H9 (cell line): ENCODE data around the gene UTP14A. TPM values are rescaled to one million over a fixed set of nuclear protein-coding genes. Genes with fewer than 3 reads are reported as not detected.

Source experiments
- DNase-seq: peaks from one replicate; pipeline ENCODE4 v3.0.0-alpha.2; 2017
- H2AFZ ChIP-seq: one replicate; pipeline ENCODE4 v1.6.1; 2013; ENCODE audit warnings: mild to moderate bottlenecking, low read length, control low read depth, moderate library complexity
- H2AK5ac ChIP-seq: 2 replicates; pipeline ENCODE4 v1.6.1; 2013; ENCODE audit warnings: low read length, control low read depth, mixed read lengths; ENCODE audit not compliant: insufficient read length
- H2BK120ac ChIP-seq: one replicate; pipeline ENCODE4 v1.6.1; 2013; ENCODE audit warnings: low read depth, mild to moderate bottlenecking, low read length, control low read depth, inconsistent platforms; ENCODE audit not compliant: poor library complexity, severe bottlenecking
- H2BK12ac ChIP-seq: 2 replicates; pipeline ENCODE4 v1.6.1; 2013; ENCODE audit warnings: low read length, control low read depth, mixed read lengths, low read depth; ENCODE audit not compliant: insufficient read length
- H2BK15ac ChIP-seq: 2 replicates; pipeline ENCODE4 v1.6.1; 2013; ENCODE audit warnings: low read depth, low read length, control low read depth
- H2BK20ac ChIP-seq: one replicate; pipeline ENCODE4 v1.6.1; 2013; ENCODE audit warnings: low read depth, mild to moderate bottlenecking, low read length, control low read depth, inconsistent platforms; ENCODE audit not compliant: poor library complexity, severe bottlenecking
- H2BK5ac ChIP-seq: 2 replicates; pipeline ENCODE4 v1.6.1; 2013; ENCODE audit warnings: low read length, control low read depth, mixed read lengths; ENCODE audit not compliant: insufficient read length
- H3K14ac ChIP-seq: 2 replicates; pipeline ENCODE4 v1.6.1; 2013; ENCODE audit warnings: low read length, control low read depth; ENCODE audit not compliant: insufficient read depth
- H3K18ac ChIP-seq: 2 replicates; pipeline ENCODE4 v1.6.1; 2013; ENCODE audit warnings: low read depth, mild to moderate bottlenecking, mixed read lengths, low read length, control low read depth; ENCODE audit not compliant: insufficient read length
- H3K23ac ChIP-seq: 2 replicates; pipeline ENCODE4 v1.6.1; 2013; ENCODE audit warnings: low read length, control low read depth, mixed read lengths, low read depth; ENCODE audit not compliant: insufficient read length
- H3K23me2 ChIP-seq: 2 replicates; pipeline ENCODE4 v1.6.1; 2013; ENCODE audit warnings: low read depth, mild to moderate bottlenecking, mixed read lengths, low read length, control low read depth; ENCODE audit not compliant: insufficient read length, poor library complexity, severe bottlenecking
- H3K27ac ChIP-seq: 2 replicates; pipeline ENCODE4 v1.5.1; 2013; ENCODE audit warnings: low read length, control low read depth, mixed read lengths, low read depth; ENCODE audit not compliant: insufficient read length
- H3K27me3 ChIP-seq: 2 replicates; pipeline ENCODE4 v1.6.1; 2013; ENCODE audit warnings: low read length, control low read depth, inconsistent platforms; ENCODE audit not compliant: insufficient read depth
- H3K4ac ChIP-seq: 2 replicates; pipeline ENCODE4 v1.6.1; 2013; ENCODE audit warnings: low read depth, mild to moderate bottlenecking, control low read depth, inconsistent platforms, low read length, moderate library complexity
- H3K4me1 ChIP-seq: 2 replicates; pipeline ENCODE4 v1.6.1; 2013; ENCODE audit warnings: low read length, control low read depth, inconsistent platforms; ENCODE audit not compliant: insufficient read depth
- H3K4me2 ChIP-seq: 2 replicates; pipeline ENCODE4 v1.6.1; 2013; ENCODE audit warnings: low read length, control low read depth, mixed read lengths; ENCODE audit not compliant: insufficient read length, insufficient read depth
- H3K56ac ChIP-seq: 2 replicates; pipeline ENCODE4 v1.6.1; 2013; ENCODE audit warnings: low read depth, mild to moderate bottlenecking, mixed read lengths, low read length, control low read depth; ENCODE audit not compliant: insufficient read length
- H3K79me1 ChIP-seq: 2 replicates; pipeline ENCODE4 v1.6.1; 2013; ENCODE audit warnings: low read depth, mild to moderate bottlenecking, moderate library complexity, low read length, control low read depth, inconsistent platforms; ENCODE audit not compliant: insufficient read depth, poor library complexity, severe bottlenecking
- H3K79me2 ChIP-seq: 2 replicates; pipeline ENCODE4 v1.6.1; 2013; ENCODE audit warnings: low read length, control low read depth, inconsistent platforms; ENCODE audit not compliant: insufficient read depth
- H3K9ac ChIP-seq: 2 replicates; pipeline ENCODE4 v1.6.1; 2013; ENCODE audit warnings: low read length, control low read depth, mixed read lengths; ENCODE audit not compliant: insufficient read length; ENCODE audit errors: extremely low read depth
- H3K9me3 ChIP-seq: one replicate; pipeline ENCODE4 v1.6.1; 2013; ENCODE audit warnings: low read depth, low read length, inconsistent platforms; ENCODE audit not compliant: control insufficient read depth
- H3T11ph ChIP-seq: one replicate; pipeline ENCODE4 v1.6.1; 2013; ENCODE audit warnings: mild to moderate bottlenecking, low read length, control low read depth, inconsistent platforms
- H4K20me1 ChIP-seq: one replicate; pipeline ENCODE4 v1.6.1; 2013; ENCODE audit not compliant: control insufficient read depth, insufficient read length, insufficient read depth
- H4K5ac ChIP-seq: 2 replicates; pipeline ENCODE4 v1.6.1; 2013; ENCODE audit warnings: low read depth, mild to moderate bottlenecking, mixed read lengths, low read length, control low read depth; ENCODE audit not compliant: insufficient read length
- H4K8ac ChIP-seq: replicated peaks from 2 replicates; pipeline ENCODE4 v1.6.1; 2013; ENCODE audit warnings: low read length, control low read depth, mixed read lengths, low read depth; ENCODE audit not compliant: insufficient read length
- H4K91ac ChIP-seq: 2 replicates; pipeline ENCODE4 v1.6.1; 2013; ENCODE audit warnings: low read depth, mild to moderate bottlenecking, moderate library complexity, mixed read lengths, low read length, control low read depth; ENCODE audit not compliant: insufficient read length
- H3K27ac Mint-ChIP-seq, 3 experiments: 2 replicates in 2 of 3; 3 replicates in 1 of 3; pipeline ENCODE4 v1.8.0; 2020 to 2021; ENCODE audit warnings: mixed read lengths in 3 of 3, mild to moderate bottlenecking in 1 of 3, moderate library complexity in 1 of 3
- H3K27me3 Mint-ChIP-seq: 2 replicates; pipeline ENCODE4 v1.8.0; 2021; ENCODE audit warnings: low read depth, mild to moderate bottlenecking, moderate library complexity, mixed read lengths
- H3K36me3 Mint-ChIP-seq, 3 experiments: 2 replicates in 2 of 3; 3 replicates in 1 of 3; pipeline ENCODE4 v1.8.0; 2020 to 2021; ENCODE audit warnings: low read depth in 3 of 3, mixed read lengths in 3 of 3; ENCODE audit not compliant: insufficient read depth in 1 of 3
- H3K4me1 Mint-ChIP-seq, 2 experiments: 2 replicates each; pipeline ENCODE4 v1.8.0; 2020; ENCODE audit warnings: mixed read lengths in 2 of 2
- H3K4me3 Mint-ChIP-seq, 2 experiments: 2 replicates in 1 of 2; 3 replicates in 1 of 2; pipeline ENCODE4 v1.8.0; 2020 to 2021; ENCODE audit warnings: mild to moderate bottlenecking in 2 of 2, mixed read lengths in 2 of 2, moderate library complexity in 1 of 2
- H3K9me3 Mint-ChIP-seq, 2 experiments: 2 replicates in 1 of 2; 3 replicates in 1 of 2; pipeline ENCODE4 v1.8.0; 2020; ENCODE audit warnings: mild to moderate bottlenecking in 2 of 2, mixed read lengths in 2 of 2, moderate library complexity in 1 of 2
- WGBS: extraction: QIAGEN DNeasy Blood & Tissue Kit; methylation state at CpG from one replicate; pipeline ENCODE4 v1.1.7; 2013; ENCODE audit warnings: missing lambda C conversion rate, low lambda C conversion rate, mixed read lengths; ENCODE audit not compliant: insufficient read length; ENCODE audit errors: extremely low coverage; 5-methylcytosine and 5-hydroxymethylcytosine counted together
- total RNA-seq: library from RNA; stranded (reverse); gene quantifications from 2 replicates; pipeline ENCODE4 v1.2.1, GENCODE V29; 2021
- TF ChIP-seq, protein P1 (sequence below): fragments of 200-600 bp; sonication (generic); conservative IDR thresholded peaks from 3 replicates; pipeline ENCODE4 v1.8.0; 2021; ENCODE audit warnings: antibody characterized with exemption, mild to moderate bottlenecking

Gene UTP14A
- total RNA-seq, 1 experiment from 2014 or later: 37.0 TPM

DNA sequence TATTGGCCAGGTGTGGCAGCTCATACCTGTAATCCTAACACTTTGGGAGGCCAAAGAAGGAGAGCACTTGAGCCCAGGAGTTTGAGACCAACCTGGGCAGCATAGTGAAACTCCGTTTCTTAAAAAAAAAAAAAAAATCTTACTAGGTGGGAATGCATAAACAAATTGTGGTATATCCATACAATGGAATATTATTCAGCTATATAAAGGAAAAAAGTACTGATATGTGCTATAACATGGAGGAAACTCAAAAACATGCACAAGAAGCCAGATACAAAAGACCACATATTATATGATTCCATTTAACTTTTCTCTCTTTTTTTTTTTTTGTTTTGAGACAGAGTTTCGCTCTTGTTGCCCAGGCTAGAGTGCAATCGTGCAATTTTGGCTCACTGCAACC is 63.0 kb downstream of the UTP14A start:
- Histone ChIP-seq H4K20me1 (no peaks in the 10 kb centered on the region), H4K8ac (no peak overlapping the region), H3K27ac (no peak overlapping the region), H4K5ac (no peak overlapping the region), H3K27me3 (no peaks in the 10 kb centered on the region), H3K56ac (no peak overlapping the region), H2BK20ac (no peak overlapping the region), H4K91ac (no peak overlapping the region), H3K23me2 (no peaks in the 10 kb centered on the region), H3K18ac (no peak overlapping the region), H2BK15ac (no peak overlapping the region), H3K79me2 (no peaks in the 10 kb centered on the region), H3K23ac (no peak overlapping the region), H2BK12ac (no peak overlapping the region), H2AK5ac (no peak overlapping the region), H3K4me1 (no peaks in the 10 kb centered on the region), H3K4ac (no peak overlapping the region), H2BK120ac (no peak overlapping the region), H3K79me1 (no peaks in the 10 kb centered on the region), H2AFZ (no peak overlapping the region), H3T11ph (no peak overlapping the region), H3K14ac (no peak overlapping the region), H2BK5ac (no peak overlapping the region), H3K9me3 (peaks cover 21% of the 10 kb centered on the region), H3K4me2 (no peak overlapping the region), H3K9ac (no peak overlapping the region)
- no CpG with 5 or more reads among the region's 3 CpGs for WGBS
- H3K4me1 Mint-ChIP-seq: peaks cover 5 to 8% of the 10 kb centered on the region in 2 experiments; a peak in 2 of 4 replicates
- H3K4me3 Mint-ChIP-seq: no peak overlapping the region
- peaks cover 51% of the 10 kb centered on the region for H3K27me3 Mint-ChIP-seq
- no peak for DNase-seq
- peaks cover 10 to 72% of the 10 kb centered on the region in 2 experiments; a peak in 3 of 5 replicates for H3K9me3 Mint-ChIP-seq
- no peaks in the 10 kb centered on the region; a peak in 1 of 7 replicates for H3K36me3 Mint-ChIP-seq
- H3K27ac Mint-ChIP-seq: no peak overlapping the region
- TF ChIP-seq, protein P1, sequence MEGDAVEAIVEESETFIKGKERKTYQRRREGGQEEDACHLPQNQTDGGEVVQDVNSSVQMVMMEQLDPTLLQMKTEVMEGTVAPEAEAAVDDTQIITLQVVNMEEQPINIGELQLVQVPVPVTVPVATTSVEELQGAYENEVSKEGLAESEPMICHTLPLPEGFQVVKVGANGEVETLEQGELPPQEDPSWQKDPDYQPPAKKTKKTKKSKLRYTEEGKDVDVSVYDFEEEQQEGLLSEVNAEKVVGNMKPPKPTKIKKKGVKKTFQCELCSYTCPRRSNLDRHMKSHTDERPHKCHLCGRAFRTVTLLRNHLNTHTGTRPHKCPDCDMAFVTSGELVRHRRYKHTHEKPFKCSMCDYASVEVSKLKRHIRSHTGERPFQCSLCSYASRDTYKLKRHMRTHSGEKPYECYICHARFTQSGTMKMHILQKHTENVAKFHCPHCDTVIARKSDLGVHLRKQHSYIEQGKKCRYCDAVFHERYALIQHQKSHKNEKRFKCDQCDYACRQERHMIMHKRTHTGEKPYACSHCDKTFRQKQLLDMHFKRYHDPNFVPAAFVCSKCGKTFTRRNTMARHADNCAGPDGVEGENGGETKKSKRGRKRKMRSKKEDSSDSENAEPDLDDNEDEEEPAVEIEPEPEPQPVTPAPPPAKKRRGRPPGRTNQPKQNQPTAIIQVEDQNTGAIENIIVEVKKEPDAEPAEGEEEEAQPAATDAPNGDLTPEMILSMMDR: no peak
